ENCODE data around the gene ZNF12. TPM values are rescaled to one million over a fixed set of nuclear protein-coding genes. Genes with fewer than 3 reads are reported as not detected.
"Not testable (repeated sequence)": the region's sequence is repeated elsewhere in the genome, so short reads cannot be mapped to it uniquely, and the experiment has no call there.

The ZNF12 gene
- polyA plus RNA-seq, 3 donors = 4.9 to 8.1 (median 5.7) TPM

DNA sequence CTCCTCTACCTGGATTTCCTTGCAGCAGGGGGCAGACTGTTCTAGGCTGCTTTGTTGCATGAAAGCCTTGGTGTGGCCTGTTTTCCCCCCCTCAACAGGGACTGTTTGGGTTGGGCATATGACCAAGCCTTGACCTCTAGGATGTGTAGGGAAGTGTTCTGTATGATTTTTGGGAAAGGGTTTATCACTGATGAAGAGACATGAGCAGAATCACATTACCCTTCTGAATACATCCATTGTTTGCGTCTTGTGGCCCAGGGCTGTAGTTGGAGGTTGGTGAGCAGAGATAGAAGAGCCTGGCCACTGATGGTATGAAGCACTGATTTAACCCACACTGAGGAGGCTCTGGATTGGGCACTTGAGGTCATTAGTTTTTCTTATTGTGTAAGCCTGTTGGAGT, 26.6 kb downstream of the ZNF12 start:
- Histone ChIP-seq H3K4me2 (replicated peaks; ENCODE audit: extremely low read depth, low read length, poor library complexity, severe bottlenecking) (no peak overlapping the region), H3K9ac (ENCODE audit: insufficient read depth, low read length, poor library complexity, severe bottlenecking) (no peak overlapping the region), H3K27me3 (ENCODE audit: control insufficient read depth in 2 of 2, insufficient read depth in 2 of 2, low read length in 2 of 2) (no peaks in the 10 kb centered on the region), H2AFZ (ENCODE audit: insufficient read depth, low read depth, low read length, poor library complexity, severe bottlenecking) (no peak overlapping the region), H4K20me1 (ENCODE audit: insufficient read depth, low read length) (no peaks in the 10 kb centered on the region), H3K36me3 (replicated peaks in 1 of 2; ENCODE audit: control insufficient read depth in 1 of 2, insufficient read depth in 2 of 2, low read length in 2 of 2) (no peaks in the 10 kb centered on the region), H3K79me2 (ENCODE audit: insufficient read depth, low read length) (no peaks in the 10 kb centered on the region), H3K4me1 (ENCODE audit: control insufficient read depth in 1 of 2, insufficient read depth in 2 of 2, low read length in 2 of 2) (no peaks in the 10 kb centered on the region), H3K27ac (ENCODE audit: low read depth in 1 of 2, low read length in 2 of 2) (no peak overlapping the region), H3K9me3 (replicated peaks in 1 of 2; ENCODE audit: control insufficient read depth in 1 of 2, insufficient read depth in 1 of 2, low read length in 2 of 2) (peaks cover 84 to 94% of the 10 kb centered on the region in 2 donors), H3K4me3 (replicated peaks in 1 of 3; ENCODE audit: low read depth in 2 of 3, low read length in 3 of 3) (no peak overlapping the region)
- TF ChIP-seq, protein P1, sequence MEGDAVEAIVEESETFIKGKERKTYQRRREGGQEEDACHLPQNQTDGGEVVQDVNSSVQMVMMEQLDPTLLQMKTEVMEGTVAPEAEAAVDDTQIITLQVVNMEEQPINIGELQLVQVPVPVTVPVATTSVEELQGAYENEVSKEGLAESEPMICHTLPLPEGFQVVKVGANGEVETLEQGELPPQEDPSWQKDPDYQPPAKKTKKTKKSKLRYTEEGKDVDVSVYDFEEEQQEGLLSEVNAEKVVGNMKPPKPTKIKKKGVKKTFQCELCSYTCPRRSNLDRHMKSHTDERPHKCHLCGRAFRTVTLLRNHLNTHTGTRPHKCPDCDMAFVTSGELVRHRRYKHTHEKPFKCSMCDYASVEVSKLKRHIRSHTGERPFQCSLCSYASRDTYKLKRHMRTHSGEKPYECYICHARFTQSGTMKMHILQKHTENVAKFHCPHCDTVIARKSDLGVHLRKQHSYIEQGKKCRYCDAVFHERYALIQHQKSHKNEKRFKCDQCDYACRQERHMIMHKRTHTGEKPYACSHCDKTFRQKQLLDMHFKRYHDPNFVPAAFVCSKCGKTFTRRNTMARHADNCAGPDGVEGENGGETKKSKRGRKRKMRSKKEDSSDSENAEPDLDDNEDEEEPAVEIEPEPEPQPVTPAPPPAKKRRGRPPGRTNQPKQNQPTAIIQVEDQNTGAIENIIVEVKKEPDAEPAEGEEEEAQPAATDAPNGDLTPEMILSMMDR (IDR thresholded peaks at IDR 0.05) = no peak
- intact Hi-C loops (cut with micrococcal nuclease) = no loop called here
- 100% methylated on average over 1 of the region's 1 CpG for WGBS (ENCODE audit: insufficient coverage)
- H3K27me3 Mint-ChIP-seq (ENCODE audit: low read depth in 3 of 3) = peaks cover 0 to 6% (median 0%) of the 10 kb centered on the region in 3 donors
- H3K4me3 Mint-ChIP-seq = no peak overlapping the region
- DNase-seq = no peak
- H3K4me1 Mint-ChIP-seq = no peaks in the 10 kb centered on the region
- no peak overlapping the region for H3K27ac Mint-ChIP-seq
- H3K36me3 Mint-ChIP-seq = peaks cover 0 to 11% of the 10 kb centered on the region in 2 donors
- H3K9me3 Mint-ChIP-seq = peaks cover 55 to 96% (median 94%) of the 10 kb centered on the region in 7 donors

DNA sequence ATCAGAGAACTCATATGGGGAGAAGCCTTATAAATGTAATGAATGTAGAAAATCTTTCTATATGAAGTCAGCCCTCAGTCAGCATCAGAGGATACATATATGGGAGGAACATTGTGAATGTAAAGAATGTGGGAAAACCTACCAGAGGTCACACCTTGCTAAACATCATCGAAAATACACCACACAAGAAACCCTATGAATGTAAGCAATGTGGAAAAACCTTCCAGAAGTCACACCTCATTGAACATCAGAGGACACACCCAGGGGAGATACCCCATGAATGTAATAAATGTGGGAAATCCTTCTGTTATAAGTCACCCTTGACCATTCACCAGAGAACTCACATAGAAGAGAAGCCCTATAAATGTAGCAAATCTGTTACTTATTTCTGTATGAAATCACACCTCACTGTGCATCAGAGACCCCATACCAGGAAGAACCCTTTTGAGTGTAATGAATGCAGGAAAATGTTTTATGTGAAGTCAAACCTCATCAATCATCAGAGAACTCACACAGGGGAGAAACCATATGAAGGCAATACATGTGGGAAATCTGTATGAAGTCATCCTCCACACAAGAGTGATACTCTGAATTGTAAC, 30.8 kb downstream of the ZNF12 start:
- Histone ChIP-seq H3K9ac (ENCODE audit: insufficient read depth, low read length, poor library complexity, severe bottlenecking) (no peak overlapping the region), H3K79me2 (ENCODE audit: insufficient read depth, low read length) (no peaks in the 10 kb centered on the region), H3K4me3 (replicated peaks in 1 of 3; ENCODE audit: low read depth in 2 of 3, low read length in 3 of 3) (no peak overlapping the region), H3K4me1 (ENCODE audit: control insufficient read depth in 1 of 2, insufficient read depth in 2 of 2, low read length in 2 of 2) (no peaks in the 10 kb centered on the region), H3K27ac (ENCODE audit: low read depth in 1 of 2, low read length in 2 of 2) (no peak overlapping the region), H3K9me3 (replicated peaks in 1 of 2; ENCODE audit: control insufficient read depth in 1 of 2, insufficient read depth in 1 of 2, low read length in 2 of 2) (peaks cover 64 to 83% of the 10 kb centered on the region in 2 donors), H3K4me2 (replicated peaks; ENCODE audit: extremely low read depth, low read length, poor library complexity, severe bottlenecking) (no peak overlapping the region), H3K36me3 (replicated peaks in 1 of 2; ENCODE audit: control insufficient read depth in 1 of 2, insufficient read depth in 2 of 2, low read length in 2 of 2) (no peaks in the 10 kb centered on the region), H4K20me1 (ENCODE audit: insufficient read depth, low read length) (no peaks in the 10 kb centered on the region), H2AFZ (ENCODE audit: insufficient read depth, low read depth, low read length, poor library complexity, severe bottlenecking) (no peak overlapping the region), H3K27me3 (ENCODE audit: control insufficient read depth in 2 of 2, insufficient read depth in 2 of 2, low read length in 2 of 2) (no peaks in the 10 kb centered on the region)
- Mint-ChIP-seq H3K4me3 (no peak overlapping the region), H3K36me3 (no peaks in the 10 kb centered on the region), H3K9me3 (peaks cover 59 to 93% (median 92%) of the 10 kb centered on the region in 7 donors), H3K4me1 (no peaks in the 10 kb centered on the region), H3K27ac (no peak overlapping the region), H3K27me3 (ENCODE audit: low read depth in 3 of 3) (peaks cover 0 to 6% (median 0%) of the 10 kb centered on the region in 3 donors)
- intact Hi-C loops (cut with micrococcal nuclease) = no loop called here
- WGBS (ENCODE audit: insufficient coverage) = no CpG with 5 or more reads among the region's 1 CpG
- TF ChIP-seq, protein P1 (IDR thresholded peaks at IDR 0.05) = no peak
- no peak for DNase-seq

DNA sequence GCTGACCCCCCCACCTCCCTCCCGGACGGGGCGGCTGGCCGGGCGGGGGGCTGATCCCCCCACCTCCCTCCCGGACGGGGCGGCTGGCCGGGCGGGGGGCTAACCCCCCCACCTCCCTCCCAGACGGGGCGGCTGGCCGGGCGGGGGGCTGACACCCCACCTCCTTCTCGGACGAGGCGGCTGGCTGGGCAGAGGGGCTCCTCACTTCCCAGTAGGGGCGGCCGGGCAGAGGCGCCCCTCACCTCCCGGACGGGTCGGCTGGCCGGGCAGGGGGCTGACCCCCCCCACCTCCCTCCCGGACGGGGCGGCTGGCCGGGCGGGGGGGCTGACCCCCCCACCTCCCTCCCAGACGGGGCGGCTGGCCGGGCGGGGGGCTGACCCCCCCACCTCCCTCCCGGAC, 35.9 kb downstream of the ZNF12 start:
- no CpG with 5 or more reads among the region's 34 CpGs for WGBS (ENCODE audit: insufficient coverage)

More for the DNA sequence above, 35.9 kb downstream of the ZNF12 start:
- H3K4me1 ChIP-seq (ENCODE audit: control insufficient read depth in 1 of 2, insufficient read depth in 2 of 2, low read length in 2 of 2); H2AFZ ChIP-seq (ENCODE audit: insufficient read depth, low read depth, low read length, poor library complexity, severe bottlenecking); H3K27ac Mint-ChIP-seq; H3K4me2 ChIP-seq (replicated peaks; ENCODE audit: extremely low read depth, low read length, poor library complexity, severe bottlenecking); H3K27me3 ChIP-seq (ENCODE audit: control insufficient read depth in 2 of 2, insufficient read depth in 2 of 2, low read length in 2 of 2); H3K27me3 Mint-ChIP-seq (ENCODE audit: low read depth in 3 of 3); H3K36me3 ChIP-seq (replicated peaks in 1 of 2; ENCODE audit: control insufficient read depth in 1 of 2, insufficient read depth in 2 of 2, low read length in 2 of 2); H3K36me3 Mint-ChIP-seq; intact Hi-C loops (cut with micrococcal nuclease); H3K4me1 Mint-ChIP-seq; H3K79me2 ChIP-seq (ENCODE audit: insufficient read depth, low read length); DNase-seq; H3K9ac ChIP-seq (ENCODE audit: insufficient read depth, low read length, poor library complexity, severe bottlenecking); H3K4me3 ChIP-seq (replicated peaks in 1 of 3; ENCODE audit: low read depth in 2 of 3, low read length in 3 of 3); H3K4me3 Mint-ChIP-seq; H4K20me1 ChIP-seq (ENCODE audit: insufficient read depth, low read length); H3K27ac ChIP-seq (ENCODE audit: low read depth in 1 of 2, low read length in 2 of 2): not testable (repeated sequence)
- peaks cover 39 to 69% of the 10 kb centered on the region in 2 donors for H3K9me3 ChIP-seq (replicated peaks in 1 of 2; ENCODE audit: control insufficient read depth in 1 of 2, insufficient read depth in 1 of 2, low read length in 2 of 2)
- peaks cover 47 to 87% (median 84%) of the 10 kb centered on the region in 7 donors for H3K9me3 Mint-ChIP-seq

Measured in CD14-positive monocyte (primary cell).